GM21528 (cell line): ENCODE results near the gene PHTF1.

Experiments used
- ATAC-seq: cut with Tn5 transposase; IDR thresholded peaks from one replicate; pipeline ENCODE4 v1.9.1; 2021; ENCODE audit warnings: mild to moderate bottlenecking, moderate library complexity; ENCODE audit not compliant: unreplicated experiment, low FRiP score

PHTF1 gene

DNA sequence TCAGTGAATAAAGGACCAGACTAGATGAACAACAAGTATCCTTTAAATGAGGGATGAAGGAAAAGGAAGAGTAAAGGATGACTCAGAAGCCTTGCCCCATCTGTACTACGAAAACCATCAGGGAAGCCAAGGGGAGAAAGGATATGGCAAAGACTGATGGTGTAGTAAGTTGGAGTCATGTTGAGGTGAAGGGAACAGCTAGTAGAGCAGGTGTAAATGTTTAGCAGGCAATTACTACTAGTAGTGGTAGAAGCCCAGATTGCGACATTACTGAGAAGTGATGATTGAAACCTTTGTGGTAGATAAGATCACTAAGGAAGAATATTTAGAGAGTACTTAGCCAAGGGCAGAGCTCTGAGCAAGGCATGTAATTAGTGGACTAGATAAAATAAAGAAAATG, 84.0 kb downstream of the PHTF1 start:
- ATAC-seq: no peak

DNA sequence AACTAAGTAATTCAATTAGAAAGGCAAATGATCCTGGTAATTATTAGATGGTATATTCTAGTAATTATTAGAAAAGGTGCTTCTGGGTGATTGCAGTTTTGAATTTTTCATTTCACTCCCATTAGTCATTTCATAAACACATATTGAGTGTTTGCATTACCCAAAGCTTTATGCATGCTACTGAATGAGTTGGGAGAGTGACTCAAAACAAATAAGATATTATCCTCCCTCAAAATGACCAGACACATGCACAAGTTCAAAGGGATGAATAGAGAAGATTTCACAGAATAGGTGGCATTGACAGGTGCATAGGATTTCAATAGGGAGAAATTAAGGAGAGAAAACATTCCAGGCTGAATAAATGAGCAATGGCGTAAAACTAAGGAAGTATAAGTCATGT, 84.7 kb downstream of the PHTF1 start:
- no peak for ATAC-seq

GRCh38 chr1:113672491-113672890, 86.8 kb downstream of the PHTF1 start:
- ATAC-seq: no peak

- ATAC-seq: no peak
These were observed 88.6 kb downstream of the PHTF1 start for GRCh38 chr1:113670650-113671049.

- no peak for ATAC-seq
These were observed 89.3 kb downstream of the PHTF1 start for GRCh38 chr1:113669988-113670387.

- ATAC-seq: no peak
These were observed 93.2 kb downstream of the PHTF1 start for GRCh38 chr1:113666126-113666525.

GRCh38 chr1:113665071-113665470, 94.2 kb downstream of the PHTF1 start:
- ATAC-seq: no peak

- no peak for ATAC-seq
These were observed 95.9 kb downstream of the PHTF1 start for GRCh38 chr1:113663165-113663951.

- no peak for ATAC-seq
These were observed 97.2 kb downstream of the PHTF1 start for GRCh38 chr1:113662101-113662500.

GRCh38 chr1:113660088-113660487, 99.2 kb downstream of the PHTF1 start:
- ATAC-seq: no peak

DNA sequence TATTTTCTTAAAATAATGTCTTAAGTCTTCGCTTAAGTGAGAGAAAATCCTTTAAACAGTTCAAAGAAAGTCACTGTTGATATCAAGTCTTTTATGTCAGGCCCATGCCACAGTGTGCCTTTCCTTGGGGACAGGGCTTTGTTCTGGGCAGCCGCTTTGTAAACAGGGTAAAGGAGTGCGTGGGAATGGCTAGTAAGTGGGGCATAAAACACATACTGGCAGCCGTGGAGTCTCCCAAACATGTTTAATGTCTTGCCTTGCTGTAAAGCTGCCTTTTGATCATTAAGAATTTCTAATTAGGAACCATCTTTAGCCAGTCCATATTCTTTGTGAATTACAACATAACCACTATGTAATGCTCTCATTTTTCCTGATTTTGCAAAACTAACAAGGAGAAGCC, 99.7 kb downstream of the PHTF1 start:
- ATAC-seq: no peak

GRCh38 chr1:113659035-113659434, 100.3 kb downstream of the PHTF1 start:
- no peak for ATAC-seq

DNA sequence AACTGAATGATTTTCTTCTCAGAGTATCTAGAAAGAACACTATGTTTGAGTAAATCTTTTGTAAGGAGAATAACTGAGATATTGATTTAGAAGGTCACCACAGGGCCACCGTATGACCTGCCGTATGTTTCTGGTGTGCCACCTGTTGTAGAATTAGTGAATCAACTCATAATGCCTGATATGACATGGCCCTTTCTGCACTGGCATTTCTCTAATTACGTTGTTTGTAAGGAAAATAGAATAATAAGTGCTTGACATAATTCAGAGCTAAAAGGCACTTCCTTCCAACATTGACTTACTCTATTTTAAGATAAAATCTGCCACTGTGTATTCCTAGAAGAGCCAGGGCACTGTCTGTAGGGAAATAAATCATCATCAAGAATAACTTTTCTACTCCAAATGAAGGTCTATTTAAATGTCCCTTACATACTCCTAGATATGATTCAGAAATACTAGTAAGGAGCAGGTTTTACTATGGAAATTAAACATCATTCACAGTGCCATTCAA, 101.7 kb downstream of the PHTF1 start:
- ATAC-seq: no peak

GRCh38 chr1:113657126-113657525, 102.2 kb downstream of the PHTF1 start:
- ATAC-seq: no peak

DNA sequence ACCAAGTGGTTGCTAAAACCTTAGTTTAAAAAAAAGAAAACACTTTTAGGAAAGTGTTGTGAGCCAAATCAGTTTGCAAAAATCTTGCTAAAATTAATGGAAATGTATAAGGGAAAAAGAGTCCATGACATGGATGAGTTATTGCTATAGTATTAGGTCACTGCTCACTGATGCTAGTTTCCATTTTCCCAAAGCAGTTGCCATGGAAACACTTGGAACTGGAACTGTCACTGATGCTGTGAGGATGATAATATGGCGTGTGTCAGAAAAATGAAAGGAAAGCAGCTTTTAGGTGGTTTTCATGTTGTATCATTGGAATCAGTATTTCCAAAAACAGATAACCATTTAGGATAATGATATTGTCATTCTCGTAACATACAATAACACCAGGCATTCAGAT, 104.4 kb downstream of the PHTF1 start:
- ATAC-seq: no peak

DNA sequence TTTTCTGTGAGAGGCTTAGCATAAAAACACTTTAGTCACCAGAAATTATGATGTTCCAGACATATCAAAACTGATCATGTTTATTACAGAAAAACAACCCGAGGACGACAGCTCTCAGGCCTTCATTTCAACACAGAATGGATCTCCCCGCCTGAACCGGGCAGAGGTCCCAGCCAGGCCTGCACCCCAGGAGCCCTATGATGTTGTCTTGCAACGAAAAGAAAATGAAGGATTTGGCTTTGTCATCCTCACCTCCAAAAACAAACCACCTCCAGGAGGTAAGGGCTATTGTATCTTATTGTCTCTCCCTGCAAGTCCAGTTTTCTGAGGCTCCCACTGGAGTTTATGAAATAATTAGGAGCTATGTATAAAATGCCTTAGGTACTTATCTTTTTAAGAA, 105.5 kb downstream of the PHTF1 start:
- ATAC-seq: no peak

DNA sequence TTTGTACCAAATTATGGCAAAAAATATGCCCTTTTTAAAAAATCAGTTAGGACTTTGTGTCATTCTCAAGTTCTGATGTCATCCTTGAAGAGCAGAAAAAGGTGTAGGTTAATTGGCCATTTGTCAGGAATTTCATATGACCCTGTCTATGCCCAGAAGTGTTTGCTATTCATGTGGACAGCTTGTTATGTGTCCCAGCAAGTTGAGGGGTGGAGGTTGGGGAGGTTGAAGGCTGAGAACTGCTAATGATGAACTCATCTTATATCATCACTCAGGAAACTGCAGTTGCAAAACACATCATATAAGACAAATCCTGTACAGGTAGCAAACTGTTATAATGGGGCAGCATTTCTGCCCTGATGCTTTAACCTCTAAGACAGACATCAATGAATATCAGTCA, 106.5 kb downstream of the PHTF1 start:
- ATAC-seq: no peak

- no peak for ATAC-seq
These were observed 110.8 kb downstream of the PHTF1 start for GRCh38 chr1:113648478-113648877.

GRCh38 chr1:113647164-113647563, 112.1 kb downstream of the PHTF1 start:
- no peak for ATAC-seq
